HG03558 (cell line): ENCODE measurements around the gene JMJD8.
A peak's percentile ranks its signal among the peaks of the same experiment; 100 is the strongest.

Experiments used
- ATAC-seq: cut with Tn5 transposase; IDR thresholded peaks from one replicate; pipeline ENCODE4 v1.9.1; 2021; ENCODE audit warnings: moderate number of reproducible peaks; ENCODE audit not compliant: unreplicated experiment; ENCODE audit errors: extremely low read depth

JMJD8 gene

GRCh38 chr16:684071-684794 lies at the start of gene JMJD8:
Gene JMJD8, minus strand, starts transcription at chr16:684334. Its CDS starts 15 bp downstream, at chr16:684319.
- ATAC-seq: peak; percentile 60

GRCh38 chr16:733382-734207 lies 49.5 kb upstream of the JMJD8 start:
- ATAC-seq: no peak

GRCh38 chr16:732936-733335 lies 48.8 kb upstream of the JMJD8 start:
- no peak for ATAC-seq

DNA sequence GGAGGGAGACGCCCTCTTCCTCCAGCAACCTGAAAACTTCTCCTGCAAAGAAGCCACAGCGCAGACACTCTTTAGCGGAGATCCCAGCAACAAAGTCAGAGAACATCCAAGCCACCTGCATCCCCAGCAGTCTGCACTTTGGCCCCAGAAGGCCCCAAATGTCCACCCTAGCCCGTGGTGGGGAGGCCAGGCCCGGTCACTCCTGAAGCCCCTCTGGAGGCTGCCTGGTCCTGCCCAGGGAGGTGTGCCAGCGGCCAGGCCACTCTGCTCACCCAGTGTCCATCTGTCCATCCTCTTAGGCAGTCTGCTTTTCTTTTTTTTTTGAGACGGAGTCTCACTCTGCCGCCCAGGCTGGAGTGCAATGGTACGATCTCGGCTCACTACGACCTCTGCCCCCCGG lies 48.2 kb upstream of the JMJD8 start:
- no peak for ATAC-seq

DNA sequence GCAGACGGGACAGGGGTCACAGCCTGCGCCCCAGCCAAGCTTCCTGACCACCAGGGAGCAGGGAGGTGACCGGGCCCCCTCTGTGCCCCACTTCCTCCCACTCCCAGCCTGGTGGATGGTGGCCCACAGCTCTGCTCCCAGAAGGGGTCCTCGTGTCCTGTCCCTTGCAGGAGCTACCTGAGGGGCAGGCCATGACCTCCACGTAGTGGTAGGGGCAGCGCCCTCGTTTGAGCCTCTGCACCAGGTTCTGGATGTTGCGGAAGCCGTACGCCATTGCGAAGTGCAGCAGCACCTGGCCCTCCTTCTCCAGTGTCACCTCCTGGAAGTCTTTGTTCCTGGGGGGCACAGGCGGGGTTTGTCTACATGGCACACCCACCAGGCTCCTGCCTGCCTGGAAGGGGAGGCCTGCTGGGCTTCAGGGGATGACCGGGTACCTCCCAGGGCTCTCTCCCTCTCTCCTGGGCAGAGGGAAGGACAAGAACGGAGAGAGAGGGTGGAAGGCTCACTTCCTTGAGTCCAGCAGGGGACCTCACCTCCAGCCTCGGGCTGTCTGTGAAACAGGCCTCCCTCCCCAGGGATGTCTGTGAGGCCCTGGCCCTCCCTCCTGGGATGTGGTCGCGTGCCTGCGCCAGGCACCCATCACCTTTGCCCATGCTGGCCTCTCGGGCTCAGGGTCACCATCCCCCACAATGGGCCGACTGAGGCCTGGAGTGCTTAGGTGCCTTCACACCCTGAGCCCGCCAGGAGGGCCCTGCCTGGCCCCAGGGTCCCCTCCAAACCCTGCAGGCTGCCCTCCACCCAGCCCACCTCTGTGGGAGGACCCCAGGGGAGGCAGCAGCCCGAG lies 46.8 kb upstream of the JMJD8 start:
- ATAC-seq: no peak

- no peak for ATAC-seq
Observed at GRCh38 chr16:729768-730665, 45.9 kb upstream of the JMJD8 start.

GRCh38 chr16:728890-729744 lies 45.0 kb upstream of the JMJD8 start:
- ATAC-seq: no peak

- no peak for ATAC-seq
Observed at GRCh38 chr16:728131-728889, 44.2 kb upstream of the JMJD8 start.

GRCh38 chr16:727291-727977 lies 43.3 kb upstream of the JMJD8 start:
- no peak for ATAC-seq

GRCh38 chr16:726438-727290 lies 42.5 kb upstream of the JMJD8 start, which contains the start of the genes CCDC78 and HAGHL:
Gene CCDC78, minus strand, starts transcription at chr16:726443. Its CDS starts 76 bp downstream, at chr16:726367.
Gene HAGHL, plus strand, starts transcription at chr16:727106. Its CDS starts 404 bp downstream, at chr16:727510.
- ATAC-seq: no peak

- no peak for ATAC-seq
Observed at GRCh38 chr16:726188-726437, 42.0 kb upstream of the JMJD8 start.

DNA sequence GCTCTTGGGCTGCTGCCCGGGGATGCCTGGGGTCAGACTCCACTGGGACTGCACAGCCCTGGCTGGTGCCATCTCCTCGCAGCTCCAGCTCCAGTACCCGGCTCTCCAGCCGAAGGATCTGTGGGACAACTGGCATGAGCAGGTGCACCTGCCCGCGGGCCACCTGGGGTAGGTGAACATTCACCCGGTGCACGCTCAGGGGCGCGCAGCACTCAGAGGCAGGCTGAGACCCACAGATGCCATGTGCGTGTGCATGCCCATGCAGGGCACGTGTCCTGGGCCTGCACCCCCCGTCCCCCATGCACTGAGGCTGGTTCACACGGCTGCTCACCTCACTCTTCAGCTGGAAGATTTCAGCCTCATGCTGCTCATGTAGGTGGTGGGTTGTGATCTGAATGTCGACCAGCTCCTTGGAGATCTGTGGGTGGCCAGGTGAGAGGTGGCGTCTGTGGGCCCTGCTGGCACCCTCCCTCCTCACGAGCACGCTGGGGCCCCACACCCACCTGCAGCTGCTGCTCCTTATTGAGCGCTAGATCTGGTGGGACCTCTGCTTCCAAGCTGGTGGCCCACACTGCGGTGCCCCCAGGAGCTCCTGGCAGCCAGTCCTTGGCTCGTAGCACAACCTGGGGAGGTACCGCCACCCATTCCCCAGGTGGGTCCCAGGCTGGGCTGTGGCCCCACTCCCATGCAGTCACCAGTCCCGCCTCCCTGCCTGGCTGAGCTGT lies 41.5 kb upstream of the JMJD8 start:
- no peak for ATAC-seq

DNA sequence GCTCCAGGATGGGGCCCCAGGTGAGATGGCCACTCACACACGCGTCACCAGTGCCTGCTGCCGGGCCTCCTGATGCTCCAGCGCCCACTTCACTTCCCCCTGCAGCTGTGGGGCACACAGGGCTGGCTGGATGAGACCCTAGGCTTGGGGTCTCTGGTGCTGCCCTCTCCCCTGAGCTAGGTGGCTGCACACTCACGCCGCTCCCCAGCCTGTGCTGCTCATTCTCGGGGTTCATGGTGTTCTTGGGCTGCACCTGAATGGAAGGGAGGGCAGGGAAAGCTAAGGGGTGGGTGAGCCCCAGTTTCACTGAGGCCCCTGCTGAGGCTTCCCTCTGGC lies 40.9 kb upstream of the JMJD8 start:
- ATAC-seq: no peak

DNA sequence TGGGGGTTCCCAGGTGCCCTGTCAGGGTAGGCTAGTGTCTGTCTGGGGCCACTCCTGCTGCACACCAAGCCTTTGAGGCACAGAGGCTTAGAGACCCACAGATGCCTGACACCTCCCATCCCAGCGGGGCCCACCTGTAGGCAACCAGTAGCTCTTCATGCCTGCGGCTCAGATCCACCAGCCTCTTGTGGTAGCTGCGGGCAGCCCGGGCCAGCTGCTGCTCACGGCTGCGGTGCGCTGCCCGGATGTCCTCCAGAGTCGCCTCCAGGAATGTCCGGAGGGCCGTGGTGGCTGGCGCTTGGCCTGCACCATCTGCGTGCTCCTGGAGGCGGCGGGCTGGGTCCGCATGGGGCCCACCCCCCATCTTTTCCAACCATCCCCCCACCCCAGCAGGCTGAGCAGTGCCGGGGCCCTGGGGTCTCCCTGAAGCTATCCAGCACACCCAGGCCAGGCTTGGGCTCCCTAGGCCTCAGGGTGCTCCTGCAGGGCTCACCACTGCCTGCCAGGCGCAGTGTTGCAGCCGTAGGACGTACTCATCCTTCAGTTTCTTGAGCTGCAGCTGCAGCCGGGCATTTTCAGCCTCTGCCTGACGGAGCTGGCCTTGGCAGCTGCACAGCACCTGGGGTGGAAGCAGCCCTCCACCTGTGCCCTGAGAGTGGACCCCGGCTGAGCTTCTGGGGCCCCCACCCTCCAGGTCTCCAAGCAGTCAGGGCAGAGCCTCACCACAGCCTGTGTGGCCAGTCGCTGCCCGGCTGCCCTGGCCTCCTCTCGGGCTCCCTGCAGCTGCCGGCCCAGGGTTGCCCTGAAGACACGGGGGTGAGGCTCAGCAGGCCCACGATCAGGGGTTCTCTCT lies 40.3 kb upstream of the JMJD8 start:
- ATAC-seq: no peak

- ATAC-seq: no peak
Observed at GRCh38 chr16:723695-724094, 39.6 kb upstream of the JMJD8 start.
